ENCODE data around the gene SAT2.

DNA sequence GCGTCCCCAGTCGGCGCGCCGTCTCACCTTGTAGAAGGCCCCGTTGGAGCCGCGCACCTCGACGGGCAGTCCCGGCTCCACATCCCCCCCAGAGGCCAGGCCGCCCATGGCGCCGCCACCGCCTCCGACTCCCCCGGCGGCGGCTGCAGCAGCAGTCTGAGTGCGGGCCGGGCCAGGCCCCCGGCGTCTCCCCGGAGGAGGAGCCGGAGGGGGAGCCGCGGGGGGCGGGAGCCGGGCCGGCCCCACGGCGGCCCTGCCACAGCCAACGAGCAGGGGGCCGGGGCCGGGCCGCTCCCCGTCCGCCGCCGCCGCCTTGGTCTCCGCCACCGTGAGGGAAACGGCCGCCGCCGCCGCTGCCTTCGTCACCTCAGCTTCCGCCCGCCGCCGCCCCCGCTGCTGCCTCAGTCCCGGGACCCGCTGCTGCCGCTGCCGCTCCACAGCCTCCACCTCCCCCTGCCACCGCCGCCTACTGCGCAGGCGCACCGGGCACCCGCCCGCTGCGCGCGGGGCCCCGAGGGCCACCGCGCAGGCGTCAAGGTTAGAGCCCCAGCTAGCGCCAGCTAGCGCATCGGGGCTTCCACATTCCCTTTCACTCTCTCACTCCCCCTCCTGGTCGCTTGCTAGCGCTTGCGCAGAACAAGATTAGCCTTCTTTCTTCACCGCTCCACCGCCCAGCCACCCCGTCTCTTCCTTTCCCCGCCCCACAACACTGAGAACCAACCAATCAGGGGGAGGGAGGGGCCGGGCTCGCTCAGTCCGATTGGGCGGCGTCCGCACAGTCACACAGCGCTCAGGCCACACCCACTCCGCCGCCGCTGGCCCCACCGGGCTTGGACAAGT, 13.0 kb downstream of the SAT2 start, which contains the start of gene FXR2:
- TF ChIP-seq, protein P1, sequence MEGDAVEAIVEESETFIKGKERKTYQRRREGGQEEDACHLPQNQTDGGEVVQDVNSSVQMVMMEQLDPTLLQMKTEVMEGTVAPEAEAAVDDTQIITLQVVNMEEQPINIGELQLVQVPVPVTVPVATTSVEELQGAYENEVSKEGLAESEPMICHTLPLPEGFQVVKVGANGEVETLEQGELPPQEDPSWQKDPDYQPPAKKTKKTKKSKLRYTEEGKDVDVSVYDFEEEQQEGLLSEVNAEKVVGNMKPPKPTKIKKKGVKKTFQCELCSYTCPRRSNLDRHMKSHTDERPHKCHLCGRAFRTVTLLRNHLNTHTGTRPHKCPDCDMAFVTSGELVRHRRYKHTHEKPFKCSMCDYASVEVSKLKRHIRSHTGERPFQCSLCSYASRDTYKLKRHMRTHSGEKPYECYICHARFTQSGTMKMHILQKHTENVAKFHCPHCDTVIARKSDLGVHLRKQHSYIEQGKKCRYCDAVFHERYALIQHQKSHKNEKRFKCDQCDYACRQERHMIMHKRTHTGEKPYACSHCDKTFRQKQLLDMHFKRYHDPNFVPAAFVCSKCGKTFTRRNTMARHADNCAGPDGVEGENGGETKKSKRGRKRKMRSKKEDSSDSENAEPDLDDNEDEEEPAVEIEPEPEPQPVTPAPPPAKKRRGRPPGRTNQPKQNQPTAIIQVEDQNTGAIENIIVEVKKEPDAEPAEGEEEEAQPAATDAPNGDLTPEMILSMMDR (IDR thresholded peaks at IDR 0.05; ENCODE audit: low read length) = peak; percentile 49
- TF ChIP-seq EZH2phosphoT487 (IDR thresholded peaks at IDR 0.05; ENCODE audit: low read length) = no peak
- TF ChIP-seq EZH2 (optimal IDR thresholded peaks at IDR 0.05; ENCODE audit: low read depth, low read length) = no peak

All from MM.1S (cell line).